ENCODE measurements around the gene NDUFB6. TPM values are rescaled to one million over a fixed set of nuclear protein-coding genes. Genes with fewer than 3 reads are reported as not detected.
"Not testable (repeated sequence)": the region's sequence is repeated elsewhere in the genome, so short reads cannot be mapped to it uniquely, and the experiment has no call there.

The NDUFB6 gene
- total RNA-seq, 1 experiment from 2014 or later, result 70.3 TPM

- Histone ChIP-seq H3K9me3 (replicated peaks) (no peaks in the 10 kb centered on the region), H3K4me1 (replicated peaks) (peaks cover 5% of the 10 kb centered on the region; the same call in 1 of the 2 replicates), H3K27me3 (replicated peaks) (no peaks in the 10 kb centered on the region), H3K36me3 (no peaks in the 10 kb centered on the region), H3K4me3 (peak overlapping the region; percentile 48), H3K27ac (no peak overlapping the region; the same call in 1 of the 2 replicates)
- DNase-seq (ENCODE audit: low read depth in 1 of 2, low spot score in 2 of 2), result peak; percentile 14 to 32
These were observed 47.9 kb downstream of the NDUFB6 start for GRCh38 chr9:32524892-32525708.

GRCh38 chr9:32524558-32524891, 48.4 kb downstream of the NDUFB6 start:
- H3K27ac ChIP-seq; H3K36me3 ChIP-seq; H3K4me1 ChIP-seq (replicated peaks); H3K9me3 ChIP-seq (replicated peaks); DNase-seq (ENCODE audit: low read depth in 1 of 2, low spot score in 2 of 2); H3K27me3 ChIP-seq (replicated peaks): not testable (repeated sequence)
- peak overlapping the region; percentile 48 for H3K4me3 ChIP-seq

- no peaks in the 10 kb centered on the region for H3K36me3 ChIP-seq
- H3K9me3 ChIP-seq (replicated peaks), result no peaks in the 10 kb centered on the region
- no peak for DNase-seq (ENCODE audit: low read depth in 1 of 2, low spot score in 2 of 2)
- peaks cover 5% of the 10 kb centered on the region; the same call in 1 of the 2 replicates for H3K4me1 ChIP-seq (replicated peaks)
- H3K4me3 ChIP-seq, result no peak overlapping the region
- H3K27ac ChIP-seq, result no peak overlapping the region
- H3K27me3 ChIP-seq (replicated peaks), result no peaks in the 10 kb centered on the region
These were observed 49.0 kb downstream of the NDUFB6 start for GRCh38 chr9:32523910-32524309.

GRCh38 chr9:32518276-32518675, 54.7 kb downstream of the NDUFB6 start:
- Histone ChIP-seq H3K4me3 (no peak overlapping the region), H3K36me3 (no peaks in the 10 kb centered on the region), H3K9me3 (replicated peaks) (no peaks in the 10 kb centered on the region), H3K27me3 (replicated peaks) (no peaks in the 10 kb centered on the region), H3K27ac (no peak overlapping the region), H3K4me1 (replicated peaks) (no peaks in the 10 kb centered on the region)
- DNase-seq (ENCODE audit: low read depth in 1 of 2, low spot score in 2 of 2), result no peak

- no peaks in the 10 kb centered on the region for H3K27me3 ChIP-seq (replicated peaks)
- H3K27ac ChIP-seq, result no peak overlapping the region
- H3K9me3 ChIP-seq (replicated peaks), result no peaks in the 10 kb centered on the region
- H3K4me3 ChIP-seq, result no peak overlapping the region
- no peaks in the 10 kb centered on the region for H3K36me3 ChIP-seq
- no peaks in the 10 kb centered on the region for H3K4me1 ChIP-seq (replicated peaks)
- no peak for DNase-seq (ENCODE audit: low read depth in 1 of 2, low spot score in 2 of 2)
These were observed 56.7 kb downstream of the NDUFB6 start for GRCh38 chr9:32516241-32516640.

GRCh38 chr9:32508728-32509127, 64.2 kb downstream of the NDUFB6 start:
- Histone ChIP-seq H3K27ac (no peak overlapping the region), H3K36me3 (no peaks in the 10 kb centered on the region), H3K4me3 (no peak overlapping the region), H3K27me3 (replicated peaks) (no peaks in the 10 kb centered on the region), H3K9me3 (replicated peaks) (no peaks in the 10 kb centered on the region), H3K4me1 (replicated peaks) (no peaks in the 10 kb centered on the region)
- DNase-seq (ENCODE audit: low read depth in 1 of 2, low spot score in 2 of 2), result no peak

- Histone ChIP-seq H3K27me3 (replicated peaks) (no peaks in the 10 kb centered on the region), H3K9me3 (replicated peaks) (no peaks in the 10 kb centered on the region), H3K36me3 (no peaks in the 10 kb centered on the region), H3K27ac (no peak overlapping the region), H3K4me3 (no peak overlapping the region), H3K4me1 (replicated peaks) (no peaks in the 10 kb centered on the region)
- no peak for DNase-seq (ENCODE audit: low read depth in 1 of 2, low spot score in 2 of 2)
These were observed 70.0 kb downstream of the NDUFB6 start for GRCh38 chr9:32503008-32503407.

Other genes with a start within 250 kb of the NDUFB6 start
- 37.3 and 37.9 TPM in 2 replicates for gene ACO1, start 188.5 kb downstream of the NDUFB6 start, total RNA-seq (2014; rRNA removed; shearing (Covaris generic))
- gene RIGI, start 47.0 kb downstream of the NDUFB6 start, total RNA-seq (2014; rRNA removed; shearing (Covaris generic)), result 3.2 and 6.3 TPM in 2 replicates
- 0.16 and 2.0 TPM in 2 replicates for gene SMIM27, start 20.8 kb downstream of the NDUFB6 start, total RNA-seq (2014; rRNA removed; shearing (Covaris generic))
- gene TOPORS, start 20.6 kb downstream of the NDUFB6 start, total RNA-seq (2014; rRNA removed; shearing (Covaris generic)), result 14.2 and 14.7 TPM in 2 replicates
- gene TAF1L, start 62.5 kb upstream of the NDUFB6 start, total RNA-seq (2014; rRNA removed; shearing (Covaris generic)), result not detected in 2 replicates
- gene TMEM215, start 210.4 kb upstream of the NDUFB6 start, total RNA-seq (2014; rRNA removed; shearing (Covaris generic)), result not detected in 2 replicates